SHP77 treated with DMSO at 0.1 percent for 48 hours (cell line): ENCODE measurements around the gene KCNK5.

Experiments
- DNase-seq: peaks from one replicate; lab custom pipeline; 2025; lab: John Stamatoyannopoulos, UW

Gene KCNK5

GRCh38 chr6:39197922-39198500 is 31.3 kb downstream of the KCNK5 start:
- DNase-seq: no peak

GRCh38 chr6:39197521-39197920 is 31.8 kb downstream of the KCNK5 start:
- DNase-seq: no peak

DNA sequence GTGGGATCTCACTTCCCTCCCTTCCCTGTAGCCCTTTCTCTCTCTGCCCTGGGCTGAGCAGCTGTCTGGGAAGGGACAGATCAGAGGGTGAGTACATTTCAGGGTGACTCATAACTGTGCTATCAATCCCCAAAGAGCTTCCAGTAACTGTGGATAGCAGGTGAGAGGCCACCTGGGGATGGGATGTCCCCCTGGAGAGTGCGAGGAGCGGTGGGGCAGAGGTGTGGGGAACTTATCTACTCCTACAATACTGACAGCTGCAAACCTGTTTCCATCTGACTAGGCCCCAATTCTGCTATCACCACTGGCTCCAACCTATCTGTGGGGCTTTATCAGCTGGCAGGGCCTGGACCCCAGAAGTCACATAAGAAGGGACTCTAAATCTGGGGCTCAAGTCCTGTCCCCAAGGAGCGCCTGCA is 32.6 kb downstream of the KCNK5 start:
- DNase-seq: no peak

DNA sequence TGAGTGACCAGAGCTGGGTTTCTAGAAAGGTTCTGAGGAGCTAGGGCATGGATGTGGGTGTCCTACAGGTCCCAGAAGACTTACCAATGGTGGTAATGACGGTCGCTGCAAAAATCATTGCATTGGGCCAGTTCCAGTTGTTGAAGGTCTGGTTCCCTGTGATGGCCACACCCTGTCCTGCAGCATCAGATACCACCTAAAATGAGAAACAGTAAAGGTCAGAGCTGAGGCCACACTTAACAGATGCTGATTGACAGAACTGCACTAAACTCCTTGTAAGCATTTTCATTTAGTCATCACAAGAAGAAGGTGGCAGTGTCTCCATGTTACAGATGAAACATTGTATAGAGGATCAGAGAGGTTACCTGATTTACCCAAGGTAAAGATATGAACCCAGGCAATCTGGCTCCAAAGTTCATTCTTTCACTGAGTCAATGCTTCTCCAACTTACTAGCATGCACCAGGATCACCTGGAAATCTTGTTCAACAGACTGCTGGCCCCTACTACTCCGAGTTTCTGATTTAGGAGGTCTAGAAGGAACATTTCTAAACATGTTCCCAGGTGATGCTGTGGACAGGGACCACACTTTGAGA is 33.4 kb downstream of the KCNK5 start:
- no peak for DNase-seq

GRCh38 chr6:39194466-39194865 is 34.8 kb downstream of the KCNK5 start:
- DNase-seq: no peak

GRCh38 chr6:39193201-39193791 is 36.0 kb downstream of the KCNK5 start:
- no peak for DNase-seq

DNA sequence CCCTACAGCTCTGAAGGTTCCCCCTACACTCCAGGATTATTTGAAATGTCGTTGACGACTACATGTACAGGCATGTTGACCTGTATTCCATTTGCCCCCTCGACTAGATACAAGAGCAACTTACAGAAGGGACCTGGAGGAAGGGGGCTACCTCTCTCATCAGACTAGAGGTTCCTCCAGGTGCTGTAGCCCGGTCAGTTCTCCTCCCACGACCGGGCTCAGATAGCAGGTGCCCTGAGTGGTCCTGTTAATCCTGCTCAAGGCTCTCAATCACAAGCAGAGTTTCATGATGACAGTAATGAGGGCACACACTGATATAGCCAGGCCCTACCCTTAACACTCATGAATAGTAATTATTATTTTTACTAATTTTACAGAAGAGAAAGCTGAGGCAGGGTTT is 36.5 kb downstream of the KCNK5 start:
- no peak for DNase-seq

DNA sequence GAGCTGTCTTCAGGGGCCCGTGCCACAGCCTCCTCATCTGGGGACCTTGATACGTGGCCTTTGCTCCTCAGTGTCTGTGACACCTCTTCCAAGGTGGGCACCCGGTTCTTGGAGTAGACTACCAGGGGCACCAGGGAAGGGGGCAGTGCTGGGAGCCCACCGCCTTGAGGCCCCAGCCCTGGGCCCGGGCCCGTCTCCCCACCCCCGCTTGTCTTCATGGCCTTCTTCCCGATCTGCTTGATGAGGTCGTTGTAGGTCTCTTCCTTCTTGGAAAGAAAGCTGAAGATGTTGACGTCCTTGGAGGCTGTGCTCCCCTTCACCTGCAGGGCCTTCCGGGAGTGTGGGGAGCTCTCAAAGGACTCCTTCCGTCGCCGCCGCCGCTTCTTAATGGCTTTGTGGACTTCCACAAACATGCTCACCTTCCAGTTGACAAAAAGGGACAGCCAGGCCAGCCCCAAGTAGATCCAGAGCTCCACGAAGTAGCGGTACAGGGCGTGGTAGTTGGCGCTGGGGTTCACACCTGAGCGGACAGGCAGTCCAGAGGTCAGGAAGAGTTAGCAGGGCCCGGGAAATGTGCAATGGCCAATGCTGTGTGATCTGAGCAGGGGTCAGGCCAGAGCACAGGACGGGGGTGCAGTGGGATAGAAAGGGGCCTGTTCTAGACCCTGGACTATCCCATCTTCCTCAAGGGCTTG is 37.9 kb downstream of the KCNK5 start:
- no peak for DNase-seq

DNA sequence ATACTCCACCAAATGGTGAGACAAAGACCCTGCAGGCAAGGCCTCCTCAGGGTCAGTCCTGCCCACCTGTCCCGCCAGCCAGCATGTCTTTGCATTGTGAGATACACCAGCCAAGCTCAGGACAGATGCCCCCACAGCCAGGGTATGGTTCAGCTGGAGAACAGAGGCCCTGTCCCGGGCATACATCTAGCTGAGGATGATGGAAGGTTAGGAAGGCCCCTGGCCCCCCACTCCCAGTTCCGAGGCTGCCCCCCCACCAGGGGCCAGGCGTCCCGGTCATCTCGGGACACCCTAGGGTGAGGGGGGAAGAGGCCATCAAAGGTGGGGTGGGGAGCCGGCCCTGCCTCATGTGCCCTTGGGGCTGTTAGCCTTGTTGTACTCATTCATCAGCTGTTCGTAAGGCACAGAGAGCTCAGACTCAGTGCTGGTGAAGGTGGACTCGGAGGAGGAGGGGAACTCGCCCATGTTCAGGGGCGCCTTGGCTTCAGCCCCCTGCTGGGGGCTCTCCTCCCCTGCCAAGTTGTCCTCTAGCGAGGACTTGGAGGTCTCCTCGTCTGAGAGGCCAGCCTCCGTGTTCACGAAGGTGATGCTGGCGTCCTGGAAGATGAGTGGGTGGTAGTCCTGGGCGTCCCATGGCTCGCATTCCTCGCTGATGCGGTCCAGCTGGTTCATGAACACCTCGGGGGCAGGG is 38.6 kb downstream of the KCNK5 start:
- DNase-seq: no peak

GRCh38 chr6:39189915-39190544 is 39.2 kb downstream of the KCNK5 start:
- DNase-seq: no peak

- no peak for DNase-seq
Observed at GRCh38 chr6:39189131-39189530, 40.1 kb downstream of the KCNK5 start.

GRCh38 chr6:39188571-39188970 is 40.7 kb downstream of the KCNK5 start:
- DNase-seq: no peak

- no peak for DNase-seq
Observed at GRCh38 chr6:39188098-39188450, 41.2 kb downstream of the KCNK5 start.

GRCh38 chr6:39184906-39185580 is 44.2 kb downstream of the KCNK5 start:
- no peak for DNase-seq

DNA sequence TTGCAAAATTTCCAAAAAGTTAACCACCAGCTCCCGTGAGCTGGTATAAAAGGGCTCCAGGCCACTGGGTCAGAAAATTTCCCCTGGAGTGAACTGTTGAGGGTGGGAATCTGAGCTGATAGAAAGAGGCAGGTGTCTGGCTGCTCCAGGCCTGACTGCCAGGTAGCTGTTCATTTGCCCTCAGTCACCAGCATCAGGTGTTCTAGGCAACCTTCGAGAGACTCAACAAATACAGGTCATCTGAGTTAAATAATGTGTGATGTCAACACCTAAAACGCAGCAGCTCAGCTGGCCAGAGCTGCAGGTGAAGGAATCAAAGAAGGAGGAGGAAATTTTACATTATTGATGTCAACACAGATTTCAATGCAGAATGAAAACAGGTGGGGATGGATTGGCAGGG is 46.7 kb downstream of the KCNK5 start:
- DNase-seq: no peak

GRCh38 chr6:39181826-39182225 is 47.4 kb downstream of the KCNK5 start:
- DNase-seq: no peak

DNA sequence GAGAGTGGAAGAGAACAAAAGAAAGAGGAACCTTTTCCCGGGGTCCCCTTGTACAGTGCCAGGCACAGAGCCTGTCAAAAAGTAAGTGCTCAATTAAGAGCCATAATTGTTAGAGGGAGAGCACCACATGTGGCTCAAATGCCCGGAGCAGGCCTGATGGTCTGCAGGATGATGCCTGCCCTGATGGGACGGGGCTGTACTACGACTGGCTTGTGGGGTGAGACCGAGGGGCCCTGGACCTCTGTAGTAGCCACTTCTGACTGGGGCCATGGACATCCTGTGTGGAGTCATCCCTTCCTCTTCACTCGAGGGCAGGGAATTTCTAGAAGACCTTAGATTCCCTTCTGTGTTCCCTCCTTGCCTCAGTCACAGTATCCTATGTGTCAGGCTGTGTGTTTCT is 47.9 kb downstream of the KCNK5 start:
- DNase-seq: no peak

DNA sequence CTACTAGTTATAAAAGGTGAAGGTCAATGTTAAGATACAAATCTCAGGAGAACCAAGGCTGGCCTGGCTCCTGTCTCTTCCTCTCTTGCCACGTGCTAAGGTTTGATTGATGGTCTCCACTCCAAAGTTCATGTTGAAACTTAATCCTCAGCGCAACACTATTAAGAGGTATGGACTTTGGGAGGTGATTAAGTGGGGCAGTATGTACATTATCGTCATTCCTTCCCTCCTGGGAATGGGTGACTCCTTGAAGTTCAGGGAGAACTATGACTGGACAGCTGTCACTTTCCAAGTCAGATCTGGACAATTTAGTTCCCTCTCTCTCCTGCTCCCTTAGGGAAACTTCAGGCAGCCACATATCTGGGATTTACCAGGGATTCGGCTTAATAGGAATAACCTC is 50.5 kb downstream of the KCNK5 start:
- no peak for DNase-seq

GRCh38 chr6:39178235-39178634 is 51.0 kb downstream of the KCNK5 start:
- no peak for DNase-seq

DNA sequence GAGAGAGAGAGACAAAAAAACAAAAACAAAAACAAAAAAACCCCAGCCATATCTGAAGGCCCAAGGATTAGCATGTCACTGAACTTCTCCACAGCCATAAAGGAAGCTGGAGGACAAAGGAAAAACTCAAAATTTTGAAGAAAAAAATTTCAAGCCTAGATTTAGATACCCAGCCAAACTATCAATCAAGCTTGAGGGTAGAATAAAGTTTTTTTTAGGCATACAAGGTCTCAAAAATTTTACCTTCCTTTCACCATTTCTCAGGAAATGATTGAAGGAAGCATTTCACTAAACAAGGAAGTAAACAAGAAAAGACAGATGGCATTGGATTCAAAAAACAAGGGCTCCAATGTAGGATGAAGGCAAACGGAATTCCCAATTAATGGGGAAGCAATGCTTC is 52.1 kb downstream of the KCNK5 start:
- no peak for DNase-seq

DNA sequence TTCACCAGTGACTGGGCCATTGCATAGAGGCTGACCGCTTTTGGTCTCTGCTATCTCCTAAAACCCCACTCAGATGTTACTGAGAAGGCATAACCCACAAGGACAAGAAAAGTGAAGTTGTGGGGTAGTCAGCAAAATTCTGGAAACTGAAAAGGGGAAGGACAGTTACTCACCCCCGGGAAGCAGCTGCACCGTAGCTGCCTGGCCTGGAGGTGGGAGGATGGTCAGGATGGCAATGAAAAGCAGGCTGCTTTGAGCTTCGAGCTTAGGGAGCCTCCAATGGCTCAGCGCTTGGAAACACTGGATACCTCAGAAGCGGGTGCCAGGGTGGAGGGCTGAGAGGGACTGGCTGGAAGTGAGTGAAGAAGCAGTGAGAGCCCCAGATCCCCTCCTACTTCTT is 56.0 kb downstream of the KCNK5 start:
- DNase-seq: no peak

- no peak for DNase-seq
Observed at GRCh38 chr6:39172377-39172757, 56.9 kb downstream of the KCNK5 start.
